WTC11 (cell line): ENCODE measurements around the gene APLN. TPM values are rescaled to one million over a fixed set of nuclear protein-coding genes. Genes with fewer than 3 reads are reported as not detected.

Experiments used
- ATAC-seq: fragments of 200-7000 bp; cut with Tn5 transposase; 2 replicates; pipeline ENCODE4 v1.10.0; 2021; ENCODE audit warnings: mild to moderate bottlenecking, moderate library complexity
- CTCF ChIA-PET: fragments of 300-600 bp; sonication (Branson Sonifier 250); formaldehyde crosslinking; loops from one replicate; lab custom pipeline; 2021; ENCODE audit warnings: antibody characterized with exemption; lab: Charles Lee
- POLR2A ChIA-PET: fragments of 350-600 bp; sonication (Branson Sonifier 250); formaldehyde crosslinking; loops from one replicate; lab custom pipeline; 2021; ENCODE audit warnings: antibody characterized with exemption; lab: Charles Lee
- DNase-seq: peaks from one replicate; pipeline ENCODE4 v3.0.0; 2021; ENCODE audit warnings: low spot score
- H3K27ac Mint-ChIP-seq: 2 replicates; pipeline ENCODE4 v1.8.0; 2021; ENCODE audit warnings: mixed read lengths
- H3K27me3 Mint-ChIP-seq: 2 replicates; pipeline ENCODE4 v1.8.0; 2021; ENCODE audit warnings: low read depth, mild to moderate bottlenecking, moderate library complexity, mixed read lengths
- H3K36me3 Mint-ChIP-seq: 2 replicates; pipeline ENCODE4 v1.8.0; 2021; ENCODE audit warnings: mixed read lengths
- H3K4me1 Mint-ChIP-seq: 2 replicates; pipeline ENCODE4 v1.8.0; 2022; ENCODE audit warnings: mixed read lengths
- H3K4me3 Mint-ChIP-seq: 2 replicates; pipeline ENCODE4 v1.8.0; 2021; ENCODE audit warnings: mild to moderate bottlenecking, moderate library complexity, mixed read lengths
- H3K9me3 Mint-ChIP-seq: 2 replicates; pipeline ENCODE4 v1.8.0; 2021; ENCODE audit warnings: mixed read lengths
- ATF3 ChIP-seq: sonication (generic); formaldehyde crosslinking; conservative IDR thresholded peaks from 2 replicates; pipeline ENCODE4 v1.8.1; 2022; ENCODE audit warnings: mild to moderate bottlenecking, missing genetic modification reagents
- CTCF ChIP-seq: fragments of 200-600 bp; IDR thresholded peaks from 2 replicates; pipeline ENCODE4 v1.8.0; 2022; ENCODE audit warnings: antibody characterized with exemption
- E2F5 ChIP-seq: sonication (generic); formaldehyde crosslinking; IDR thresholded peaks from 2 replicates; pipeline ENCODE4 v1.8.1; 2022; ENCODE audit warnings: mild to moderate bottlenecking, moderate library complexity, missing genetic modification reagents
- ESRRA ChIP-seq: sonication (generic); formaldehyde crosslinking; IDR thresholded peaks from 2 replicates; pipeline ENCODE4 v1.8.1; 2022; ENCODE audit warnings: mild to moderate bottlenecking, missing genetic modification reagents, borderline replicate concordance
- ETV6 ChIP-seq: sonication (generic); formaldehyde crosslinking; IDR thresholded peaks from 2 replicates; pipeline ENCODE4 v1.8.1; 2022; ENCODE audit warnings: mild to moderate bottlenecking, missing genetic modification reagents
- FOXP4 ChIP-seq: sonication (generic); formaldehyde crosslinking; IDR thresholded peaks from 2 replicates; pipeline ENCODE4 v1.8.0; 2022; ENCODE audit warnings: mild to moderate bottlenecking, missing genetic modification reagents
- GRHL2 ChIP-seq: fragments of 250-450 bp; sonication (Bioruptor Pico); IDR thresholded peaks from 2 replicates; pipeline ENCODE4 v1.8.0; 2022; ENCODE audit warnings: mild to moderate bottlenecking, moderate library complexity; ENCODE audit not compliant: insufficient replicate concordance, severe bottlenecking
- HMGA2 ChIP-seq: fragments of 250-450 bp; sonication (Bioruptor Pico); IDR thresholded peaks from 2 replicates; pipeline ENCODE4 v1.4.0; 2021; ENCODE audit warnings: mild to moderate bottlenecking, moderate library complexity
- IRF2 ChIP-seq: sonication (generic); formaldehyde crosslinking; IDR thresholded peaks from 2 replicates; pipeline ENCODE4 v1.8.0; 2022; ENCODE audit warnings: low read depth, missing genetic modification reagents, borderline replicate concordance
- MAX ChIP-seq: sonication (generic); formaldehyde crosslinking; IDR thresholded peaks from 2 replicates; pipeline ENCODE4 v1.8.0; 2022; ENCODE audit warnings: mild to moderate bottlenecking, missing genetic modification reagents
- PRDM15 ChIP-seq: sonication (generic); formaldehyde crosslinking; IDR thresholded peaks from 2 replicates; pipeline ENCODE4 v1.8.0; 2022; ENCODE audit warnings: missing genetic modification reagents
- SMAD3 ChIP-seq: sonication (generic); formaldehyde crosslinking; IDR thresholded peaks from 2 replicates; pipeline ENCODE4 v1.8.0; 2022; ENCODE audit warnings: missing genetic modification reagents, mild to moderate bottlenecking, borderline replicate concordance
- STAT6 ChIP-seq: sonication (generic); formaldehyde crosslinking; conservative IDR thresholded peaks from 2 replicates; pipeline ENCODE4 v1.8.1; 2023; ENCODE audit warnings: mild to moderate bottlenecking, low read depth, missing genetic modification reagents, moderate library complexity
- USF1 ChIP-seq: sonication (generic); formaldehyde crosslinking; IDR thresholded peaks from 2 replicates; pipeline ENCODE4 v1.8.0; 2022; ENCODE audit warnings: mild to moderate bottlenecking, missing genetic modification reagents
- USF2 ChIP-seq: sonication (generic); formaldehyde crosslinking; IDR thresholded peaks from 2 replicates; pipeline ENCODE4 v1.8.1; 2023; ENCODE audit warnings: mild to moderate bottlenecking, missing genetic modification reagents, moderate library complexity
- ZBTB21 ChIP-seq: sonication (generic); formaldehyde crosslinking; IDR thresholded peaks from 2 replicates; pipeline ENCODE4 v1.8.1; 2023; ENCODE audit warnings: mild to moderate bottlenecking, missing genetic modification reagents, borderline replicate concordance
- ZNF121 ChIP-seq: sonication (generic); formaldehyde crosslinking; IDR thresholded peaks from 2 replicates; pipeline ENCODE4 v1.8.0; 2023; ENCODE audit warnings: missing genetic modification reagents
- total RNA-seq: library from RNA; stranded (reverse); gene quantifications from 3 replicates; pipeline ENCODE4 v1.2.3, GENCODE V29; 2021

APLN gene
- total RNA-seq, 1 experiment from 2014 or later = 4.2 TPM

- no peak for TF ChIP-seq IRF2 (CRISPR knock-in tag)
- no peak for TF ChIP-seq PRDM15 (CRISPR knock-in tag)
- TF ChIP-seq ESRRA (CRISPR knock-in tag) = no peak
Measured at GRCh38 chrX:129697204-129697829, 42.6 kb upstream of the APLN start (continued).

- Mint-ChIP-seq H3K4me1 (peaks cover 50% of the 10 kb centered on the region), H3K9me3 (peaks cover 4% of the 10 kb centered on the region; the same call in 1 of the 2 replicates), H3K36me3 (no peaks in the 10 kb centered on the region; the same call in 1 of the 2 replicates), H3K27me3 (peaks cover 4% of the 10 kb centered on the region), H3K4me3 (peak overlapping the region; percentile 50), H3K27ac (peak overlapping the region; percentile 79)
- ChIA-PET POLR2A (no interaction called here), CTCF (interaction anchor here (1.1 to 2.5 kb wide), 10 partner anchors 8 to 95 kb away, joined by 3 to 15 read pairs (median 4); partner anchors contain the start of gene APLN)
- DNase-seq = peak; percentile 43
- ATAC-seq = peak; percentile 88
- peak; percentile 70 for TF ChIP-seq USF2
- no peak for TF ChIP-seq FOXP4
- no peak for TF ChIP-seq HMGA2
- TF ChIP-seq ATF3 (CRISPR knock-in tag) = no peak
- TF ChIP-seq MAX (CRISPR knock-in tag) = no peak
- peak; percentile 34; the same call in 1 of the 2 replicates for TF ChIP-seq ETV6 (CRISPR knock-in tag)
- peak; percentile 57; the same call in 1 of the 2 replicates for TF ChIP-seq USF1
- no peak for TF ChIP-seq SMAD3
Measured at GRCh38 chrX:129696463-129697155, 41.9 kb upstream of the APLN start.

GRCh38 chrX:129695937-129696336 lies 41.2 kb upstream of the APLN start:
- Mint-ChIP-seq H3K4me1 (peaks cover 50% of the 10 kb centered on the region), H3K9me3 (peaks cover 4% of the 10 kb centered on the region; the same call in 1 of the 2 replicates), H3K27me3 (peaks cover 4% of the 10 kb centered on the region), H3K4me3 (no peak overlapping the region), H3K27ac (peak overlapping the region; percentile 79; the same call in 1 of the 2 replicates), H3K36me3 (no peaks in the 10 kb centered on the region; the same call in 1 of the 2 replicates)
- ATAC-seq = no peak
- no peak for DNase-seq
- ChIA-PET POLR2A (no interaction called here), CTCF (interaction anchor here (0.8 to 2.5 kb wide), 7 partner anchors 9 to 60 kb away, joined by 3 to 15 read pairs (median 4); partner anchors contain the start of gene APLN)
- TF ChIP-seq E2F5 (CRISPR knock-in tag) (no peak), STAT6 (CRISPR knock-in tag) (no peak), GRHL2 (CRISPR knock-in tag) (no peak), ZBTB21 (no peak), ZNF121 (CRISPR knock-in tag) (no peak), CTCF (no peak)
